B cell (primary cell): Measurements from ENCODE around the gene CPLANE1. TPM values are rescaled to one million over a fixed set of nuclear protein-coding genes. Genes with fewer than 3 reads are reported as not detected.

ENCODE experiments used
- ATAC-seq: fragments of 200-7000 bp; cut with Tn5 transposase; one replicate; pipeline ENCODE4 v1.10.0; 2021; ENCODE audit warnings: low read depth, mild to moderate bottlenecking, moderate number of reproducible peaks, moderate library complexity
- CTCF ChIA-PET: fragments of 350-600 bp; sonication (Branson Sonifier 250); formaldehyde crosslinking; loops from one replicate; lab custom pipeline; 2021; ENCODE audit warnings: antibody characterized with exemption, inconsistent platforms; lab: Charles Lee
- POLR2A ChIA-PET: fragments of 350-600 bp; sonication (Branson Sonifier 250); formaldehyde crosslinking; loops from one replicate; lab custom pipeline; 2021; ENCODE audit warnings: antibody characterized with exemption; lab: Charles Lee
- DNase-seq: peaks from one replicate; pipeline ENCODE4 v3.0.0; 2013
- H2AFZ ChIP-seq: 2 replicates; pipeline ENCODE4 v1.6.1; 2012; ENCODE audit warnings: mild to moderate bottlenecking, low read depth, low read length; ENCODE audit not compliant: insufficient read depth, poor library complexity, severe bottlenecking
- H3K27ac ChIP-seq, 2 donors: 1 replicate in 1 of 2; 2 replicates in 1 of 2; pipeline ENCODE4 v1.5.1; 2012 to 2013; ENCODE audit warnings: low read length in 2 of 2, mild to moderate bottlenecking in 2 of 2, moderate library complexity in 1 of 2
- H3K27me3 ChIP-seq, 4 experiments: fragments of 200-600 bp in 1 of 4; sonication (generic) in 1 of 4; replicated peaks in 1 of 4; 1 replicate in 2 of 4; 2 replicates in 2 of 4; pipeline versions ENCODE4 v1.6.1 to v1.7.0; 2013 to 2016; ENCODE audit warnings: low read length in 3 of 4, mild to moderate bottlenecking in 2 of 4, mixed read lengths in 1 of 4, moderate library complexity in 1 of 4; ENCODE audit not compliant: insufficient read depth in 4 of 4, control insufficient read depth in 3 of 4; ENCODE audit errors: control extremely low read depth in 1 of 4
- H3K36me3 ChIP-seq, 2 experiments: replicated peaks in 1 of 2; 1 replicate in 1 of 2; 2 replicates in 1 of 2; pipeline versions ENCODE4 v1.6.1 to v1.7.1; 2013; ENCODE audit warnings: low read length in 1 of 2; ENCODE audit not compliant: insufficient read depth in 2 of 2, control insufficient read depth in 1 of 2; ENCODE audit errors: control extremely low read depth in 1 of 2, extremely low read depth in 1 of 2
- H3K4me1 ChIP-seq, 2 donors: fragments of 200-600 bp in 1 of 2; sonication (generic) in 1 of 2; 1 replicate in 1 of 2; 2 replicates in 1 of 2; pipeline versions ENCODE4 v1.5.1 to v1.6.1; 2013 to 2017; ENCODE audit warnings: low read length in 2 of 2; ENCODE audit not compliant: control insufficient read depth in 2 of 2, insufficient read depth in 2 of 2
- H3K4me2 ChIP-seq: replicated peaks from 2 replicates; pipeline ENCODE3; 2012; ENCODE audit warnings: mild to moderate bottlenecking, low read depth, low read length; ENCODE audit not compliant: poor library complexity, severe bottlenecking
- H3K4me3 ChIP-seq, 5 experiments: fragments of 200-600 bp in 1 of 5; sonication (generic) in 1 of 5; 1 replicate in 3 of 5; 2 replicates in 2 of 5; pipeline versions ENCODE4 v1.5.1 to v1.7.0; 2011 to 2016; ENCODE audit warnings: low read length in 4 of 5, mild to moderate bottlenecking in 4 of 5, low read depth in 2 of 5, control low read depth in 1 of 5, moderate library complexity in 1 of 5; ENCODE audit not compliant: insufficient read depth in 1 of 5; ENCODE audit errors: control extremely low read depth in 1 of 5, extremely low read depth in 1 of 5
- H3K79me2 ChIP-seq: fragments of 200-600 bp; sonication (generic); one replicate; pipeline ENCODE4 v1.6.0; 2016; ENCODE audit warnings: low read length; ENCODE audit not compliant: control insufficient read depth, insufficient read depth
- H3K9ac ChIP-seq: fragments of 200-600 bp; sonication (generic); 2 replicates; pipeline ENCODE4 v1.6.1; 2017; ENCODE audit warnings: mild to moderate bottlenecking, low read length, moderate library complexity
- H3K9me3 ChIP-seq, 3 donors: one replicate each; pipeline versions ENCODE4 v1.6.1 to v1.7.1; 2013; ENCODE audit warnings: low read length in 2 of 3; ENCODE audit not compliant: control insufficient read depth in 2 of 3, insufficient read depth in 1 of 3; ENCODE audit errors: control extremely low read depth in 1 of 3
- H4K20me1 ChIP-seq: 2 replicates; pipeline ENCODE4 v1.6.0; 2012; ENCODE audit warnings: mild to moderate bottlenecking, low read length; ENCODE audit not compliant: insufficient read depth, control insufficient read depth, poor library complexity, severe bottlenecking
- H3K27ac Mint-ChIP-seq: one replicate; pipeline ENCODE4 v1.8.0; 2021; ENCODE audit warnings: mixed read lengths
- H3K27me3 Mint-ChIP-seq: one replicate; pipeline ENCODE4 v1.8.0; 2021; ENCODE audit warnings: mixed read lengths
- H3K4me1 Mint-ChIP-seq: one replicate; pipeline ENCODE4 v1.8.0; 2021; ENCODE audit warnings: mixed read lengths
- H3K4me3 Mint-ChIP-seq: one replicate; pipeline ENCODE4 v1.8.0; 2021; ENCODE audit warnings: mixed read lengths
- H3K9me3 Mint-ChIP-seq: one replicate; pipeline ENCODE4 v1.8.0; 2022; ENCODE audit warnings: mixed read lengths; ENCODE audit not compliant: insufficient read depth
- EZH2 ChIP-seq: IDR thresholded peaks from 2 replicates; pipeline ENCODE4 v1.6.1; 2012; ENCODE audit warnings: borderline replicate concordance, low read depth, mild to moderate bottlenecking, moderate library complexity, low read length; ENCODE audit not compliant: insufficient read depth, poor library complexity, severe bottlenecking
- WGBS: methylation state at CpG from one replicate; pipeline ENCODE4 v1.1.5; 2013; ENCODE audit warnings: missing lambda C conversion rate; ENCODE audit not compliant: insufficient coverage; 5-methylcytosine and 5-hydroxymethylcytosine counted together
- intact Hi-C: fragments of 100-400 bp; cut with micrococcal nuclease; formaldehyde crosslinking; loops from one replicate; pipeline ENCODE4 v1.10.0; 2022
- polyA plus RNA-seq: library from polyadenylated mRNA; depleted of rRNA; stranded (reverse); fragments of >200 nt; gene quantifications from 2 replicates; pipeline ENCODE4 v1.2.3, GENCODE V29; 2012
- total RNA-seq, 2 donors: library from RNA; stranded (reverse); fragments of 120-200 nt in 1 of 2; gene quantifications; 1 replicate in 1 of 2; 2 replicates in 1 of 2; pipeline versions ENCODE4 v1.2.3 to v1.2.4, GENCODE V29; 2013 to 2022
- TF ChIP-seq, protein P1 (sequence below): fragments of 200-600 bp; IDR thresholded peaks from one replicate; pipeline ENCODE4 v1.8.0; 2022; ENCODE audit warnings: antibody characterized with exemption, mild to moderate bottlenecking

Gene CPLANE1
- total and polyA plus RNA-seq, 2 donors (not counting 1 experiment from before 2014, with no cell fraction given), result 1.9 to 17.9 TPM

GRCh38 chr5:37251665-37252064, 2.5 kb upstream of the CPLANE1 start:
- Mint-ChIP-seq H3K9me3 (no peaks in the 10 kb centered on the region), H3K27ac (no peak overlapping the region), H3K4me1 (peaks cover 11% of the 10 kb centered on the region), H3K4me3 (no peak overlapping the region), H3K27me3 (no peaks in the 10 kb centered on the region)
- ChIA-PET POLR2A (no interaction called here), CTCF (no interaction called here)
- no peak overlapping the region for H3K27ac ChIP-seq
- ATAC-seq (no peak), DNase-seq (no peak)
- H3K4me3 ChIP-seq, result no peak overlapping the region
- no peaks in the 10 kb centered on the region for H3K79me2 ChIP-seq
- no peak overlapping the region for H2AFZ ChIP-seq
- intact Hi-C loops, result no loop called here
- H3K9me3 ChIP-seq, result peaks cover 0 to 3% (median 0%) of the 10 kb centered on the region in 3 donors
- TF ChIP-seq, protein P1, sequence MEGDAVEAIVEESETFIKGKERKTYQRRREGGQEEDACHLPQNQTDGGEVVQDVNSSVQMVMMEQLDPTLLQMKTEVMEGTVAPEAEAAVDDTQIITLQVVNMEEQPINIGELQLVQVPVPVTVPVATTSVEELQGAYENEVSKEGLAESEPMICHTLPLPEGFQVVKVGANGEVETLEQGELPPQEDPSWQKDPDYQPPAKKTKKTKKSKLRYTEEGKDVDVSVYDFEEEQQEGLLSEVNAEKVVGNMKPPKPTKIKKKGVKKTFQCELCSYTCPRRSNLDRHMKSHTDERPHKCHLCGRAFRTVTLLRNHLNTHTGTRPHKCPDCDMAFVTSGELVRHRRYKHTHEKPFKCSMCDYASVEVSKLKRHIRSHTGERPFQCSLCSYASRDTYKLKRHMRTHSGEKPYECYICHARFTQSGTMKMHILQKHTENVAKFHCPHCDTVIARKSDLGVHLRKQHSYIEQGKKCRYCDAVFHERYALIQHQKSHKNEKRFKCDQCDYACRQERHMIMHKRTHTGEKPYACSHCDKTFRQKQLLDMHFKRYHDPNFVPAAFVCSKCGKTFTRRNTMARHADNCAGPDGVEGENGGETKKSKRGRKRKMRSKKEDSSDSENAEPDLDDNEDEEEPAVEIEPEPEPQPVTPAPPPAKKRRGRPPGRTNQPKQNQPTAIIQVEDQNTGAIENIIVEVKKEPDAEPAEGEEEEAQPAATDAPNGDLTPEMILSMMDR, result no peak
- no peak for TF ChIP-seq EZH2
- no peak overlapping the region for H3K9ac ChIP-seq
- no peak overlapping the region for H3K4me2 ChIP-seq
- H3K36me3 ChIP-seq, result no peaks in the 10 kb centered on the region
- peaks cover 0 to 11% of the 10 kb centered on the region in 2 donors for H3K4me1 ChIP-seq
- no peaks in the 10 kb centered on the region for H3K27me3 ChIP-seq
- no peaks in the 10 kb centered on the region for H4K20me1 ChIP-seq

- CTCF ChIA-PET, result no interaction called here
- Histone ChIP-seq H3K4me1 (peaks cover 0 to 11% of the 10 kb centered on the region in 2 donors), H3K9ac (peak overlapping the region; percentile 98), H3K4me2 (peak overlapping the region; percentile 96), H3K4me3 (peak overlapping the region in 4 of 5 experiments; percentile 75 to 88 (median 79)), H3K79me2 (no peaks in the 10 kb centered on the region), H3K9me3 (peaks cover 0 to 3% (median 0%) of the 10 kb centered on the region in 3 donors), H3K27me3 (no peaks in the 10 kb centered on the region), H3K36me3 (no peaks in the 10 kb centered on the region), H2AFZ (peak overlapping the region; percentile 96), H4K20me1 (no peaks in the 10 kb centered on the region), H3K27ac (peak overlapping the region in 1 of 2 donors; percentile 90)
- Mint-ChIP-seq H3K4me1 (peaks cover 11% of the 10 kb centered on the region), H3K27me3 (no peaks in the 10 kb centered on the region), H3K4me3 (peak overlapping the region; percentile 95), H3K9me3 (no peaks in the 10 kb centered on the region), H3K27ac (peak overlapping the region; percentile 87)
- POLR2A ChIA-PET, result interaction anchor here (0.5 kb wide), 1 partner anchor 25 kb away, joined by 13 read pairs; no protein-coding TSS in a partner anchor
- ATAC-seq (no peak), DNase-seq (no peak)
- 79% methylated on average over 9 of the region's 10 CpGs for WGBS
- no peak for TF ChIP-seq EZH2
- TF ChIP-seq, protein P1, result no peak
- intact Hi-C loops, result loop anchor here (5.0 to 10.0 kb wide), 2 partner anchors 65 to 128 kb away; partner anchors contain the start of gene WDR70
Observed at GRCh38 chr5:37249815-37250164, 614 bp upstream of the CPLANE1 start.
